CD4-positive, CD25-positive, alpha-beta regulatory T cell (primary cell): Measurements from ENCODE around the gene VWA8. TPM values are rescaled to one million over a fixed set of nuclear protein-coding genes. Genes with fewer than 3 reads are reported as not detected.
"Not testable (repeated sequence)": the region's sequence is repeated elsewhere in the genome, so short reads cannot be mapped to it uniquely, and the experiment has no call there.

Experiments used
- ATAC-seq, 2 donors: fragments of 150-1000 bp; cut with Tn5 transposase; one replicate each; pipeline ENCODE4 v1.10.0; 2021; ENCODE audit warnings: low read depth in 2 of 2, moderate number of reproducible peaks in 2 of 2, moderate library complexity in 1 of 2
- DNase-seq, 3 donors: peaks; one replicate each; pipeline versions ENCODE4 v3.0.0 to v3.0.0-alpha.2; 2012 to 2022; ENCODE audit warnings: mixed read lengths in 1 of 3
- H3K27ac ChIP-seq: one replicate; pipeline ENCODE4 v1.7.0; 2013; ENCODE audit warnings: mild to moderate bottlenecking, low read length; ENCODE audit not compliant: insufficient read depth, poor library complexity, severe bottlenecking
- H3K27me3 ChIP-seq: one replicate; pipeline ENCODE4 v1.7.0; 2013; ENCODE audit warnings: low read length; ENCODE audit not compliant: control insufficient read depth, insufficient read depth
- H3K36me3 ChIP-seq: one replicate; pipeline ENCODE4 v1.7.0; 2013; ENCODE audit warnings: mild to moderate bottlenecking, low read length, moderate library complexity; ENCODE audit not compliant: control insufficient read depth, insufficient read depth
- H3K4me1 ChIP-seq: 2 replicates; pipeline ENCODE4 v1.7.0; 2013; ENCODE audit warnings: mild to moderate bottlenecking, low read length; ENCODE audit not compliant: insufficient read depth, control insufficient read depth, poor library complexity, severe bottlenecking
- H3K4me3 ChIP-seq: one replicate; pipeline ENCODE4 v1.7.0; 2013; ENCODE audit warnings: low read depth, mild to moderate bottlenecking, low read length, moderate library complexity
- H3K9me3 ChIP-seq, 2 experiments: 1 replicate in 1 of 2; 2 replicates in 1 of 2; pipeline ENCODE4 v1.7.0; 2013; ENCODE audit warnings: low read length in 2 of 2, mild to moderate bottlenecking in 1 of 2, moderate library complexity in 1 of 2; ENCODE audit not compliant: control insufficient read depth in 2 of 2
- H3K27ac Mint-ChIP-seq, 3 donors: one replicate each; pipeline ENCODE4 v1.8.0; 2020 to 2022; ENCODE audit warnings: mild to moderate bottlenecking in 3 of 3, mixed read lengths in 3 of 3, moderate library complexity in 2 of 3
- H3K27me3 Mint-ChIP-seq: one replicate; pipeline ENCODE4 v1.8.0; 2022; ENCODE audit warnings: mild to moderate bottlenecking, mixed read lengths
- H3K36me3 Mint-ChIP-seq: one replicate; pipeline ENCODE4 v1.8.0; 2020; ENCODE audit warnings: mixed read lengths
- H3K4me1 Mint-ChIP-seq, 4 donors: one replicate each; pipeline ENCODE4 v1.8.0; 2020 to 2022; ENCODE audit warnings: mixed read lengths in 4 of 4, mild to moderate bottlenecking in 1 of 4
- H3K4me3 Mint-ChIP-seq, 4 donors: one replicate each; pipeline ENCODE4 v1.8.0; 2020 to 2022; ENCODE audit warnings: mild to moderate bottlenecking in 4 of 4, mixed read lengths in 4 of 4, moderate library complexity in 3 of 4
- H3K9me3 Mint-ChIP-seq, 7 donors: one replicate each; pipeline ENCODE4 v1.8.0; 2020 to 2022; ENCODE audit warnings: mixed read lengths in 7 of 7, mild to moderate bottlenecking in 3 of 7, moderate library complexity in 2 of 7
- polyA plus RNA-seq, 4 donors: library from polyadenylated mRNA; unstranded; fragments of 300-500 nt; fragmentation: Illumina TruSeq; gene quantifications; one replicate each; pipeline ENCODE4 v1.2.3, GENCODE V29; 2021
- total RNA-seq: library from RNA; stranded (reverse); gene quantifications from one replicate; pipeline ENCODE4 v1.2.3, GENCODE V29; 2022

The VWA8 gene
- total and polyA plus RNA-seq, 5 donors from 2014 or later = 4.0 to 22.8 (median 4.5) TPM

DNA sequence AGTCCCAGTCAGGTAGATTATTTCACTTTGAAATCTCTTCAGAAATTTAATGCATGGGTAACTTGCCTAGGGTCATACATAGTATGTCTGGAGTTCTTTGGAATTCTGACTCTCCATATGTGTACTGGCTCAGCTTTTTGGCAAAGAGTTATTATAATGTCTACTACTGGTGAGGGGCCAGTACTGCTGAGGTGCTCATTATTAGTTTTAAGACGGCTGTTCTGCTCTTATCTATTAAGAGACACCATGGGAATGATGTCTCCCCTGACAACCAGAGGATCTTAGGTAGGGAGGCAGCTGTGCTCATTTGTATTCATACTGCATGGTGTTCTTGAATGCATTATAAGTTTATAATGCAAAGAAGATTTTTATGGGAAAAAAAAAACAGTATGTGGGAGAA lies 319.5 kb downstream of the VWA8 start:
- Mint-ChIP-seq H3K4me3 (no peak overlapping the region), H3K4me1 (peaks cover 7 to 32% (median 17%) of the 10 kb centered on the region in 4 donors), H3K36me3 (peaks cover 13% of the 10 kb centered on the region), H3K27me3 (no peaks in the 10 kb centered on the region), H3K27ac (no peak overlapping the region), H3K9me3 (peaks cover 0 to 2% (median 0%) of the 10 kb centered on the region in 7 donors)
- no peaks in the 10 kb centered on the region for H3K36me3 ChIP-seq
- H3K9me3 ChIP-seq = no peaks in the 10 kb centered on the region
- ATAC-seq (no peak), DNase-seq (no peak)
- H3K4me1 ChIP-seq = no peaks in the 10 kb centered on the region
- H3K4me3 ChIP-seq = no peak overlapping the region
- no peaks in the 10 kb centered on the region for H3K27me3 ChIP-seq
- no peak overlapping the region for H3K27ac ChIP-seq

DNA sequence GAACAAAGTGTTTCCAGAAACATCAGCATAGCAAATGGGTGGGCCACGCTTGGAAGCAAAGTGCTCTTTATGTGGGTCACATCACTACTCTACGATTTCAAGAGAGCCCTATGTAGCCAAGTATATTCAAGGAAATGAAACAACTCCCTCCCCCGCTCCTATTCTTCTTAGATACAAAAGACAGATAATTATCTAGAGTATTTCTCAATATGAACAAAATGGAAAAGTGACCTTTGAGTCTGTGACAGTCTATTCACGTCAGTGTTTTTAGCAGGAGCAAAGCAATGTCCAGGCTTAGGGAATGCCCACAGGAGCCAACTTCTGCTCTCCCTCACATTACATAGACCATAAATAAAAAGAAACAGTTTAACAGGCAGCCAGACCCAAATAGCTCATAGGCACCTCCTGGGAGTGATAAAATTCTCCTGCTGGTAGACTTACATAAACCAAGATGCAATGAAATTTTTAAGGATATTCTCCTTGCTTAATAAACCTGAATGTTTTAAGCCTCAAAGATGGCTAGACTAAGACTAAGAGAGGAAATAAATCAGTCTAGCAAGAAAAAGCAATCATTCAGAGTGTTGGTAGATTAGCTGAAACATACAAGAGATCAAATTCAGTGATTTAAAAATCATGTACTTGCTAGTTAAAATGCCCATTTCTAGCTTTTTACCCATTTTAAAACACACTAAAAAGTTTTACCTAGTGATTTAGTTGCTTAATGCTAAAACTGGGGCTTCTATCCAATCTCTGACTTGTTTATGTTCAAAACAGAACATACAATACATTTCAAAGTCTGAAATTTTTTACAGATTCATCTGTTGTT lies 320.7 kb downstream of the VWA8 start:
- Mint-ChIP-seq H3K4me3 (no peak overlapping the region), H3K36me3 (peaks cover 13% of the 10 kb centered on the region), H3K9me3 (peaks cover 0 to 2% (median 0%) of the 10 kb centered on the region in 7 donors), H3K27ac (peak overlapping the region in 1 of 3 donors; percentile 25), H3K27me3 (no peaks in the 10 kb centered on the region), H3K4me1 (peaks cover 7 to 28% (median 14%) of the 10 kb centered on the region in 4 donors)
- DNase-seq (no peak), ATAC-seq (no peak)
- H3K27ac ChIP-seq = no peak overlapping the region
- H3K9me3 ChIP-seq = no peaks in the 10 kb centered on the region
- no peaks in the 10 kb centered on the region for H3K4me1 ChIP-seq
- H3K4me3 ChIP-seq = no peak overlapping the region
- no peaks in the 10 kb centered on the region for H3K27me3 ChIP-seq
- no peaks in the 10 kb centered on the region for H3K36me3 ChIP-seq

DNA sequence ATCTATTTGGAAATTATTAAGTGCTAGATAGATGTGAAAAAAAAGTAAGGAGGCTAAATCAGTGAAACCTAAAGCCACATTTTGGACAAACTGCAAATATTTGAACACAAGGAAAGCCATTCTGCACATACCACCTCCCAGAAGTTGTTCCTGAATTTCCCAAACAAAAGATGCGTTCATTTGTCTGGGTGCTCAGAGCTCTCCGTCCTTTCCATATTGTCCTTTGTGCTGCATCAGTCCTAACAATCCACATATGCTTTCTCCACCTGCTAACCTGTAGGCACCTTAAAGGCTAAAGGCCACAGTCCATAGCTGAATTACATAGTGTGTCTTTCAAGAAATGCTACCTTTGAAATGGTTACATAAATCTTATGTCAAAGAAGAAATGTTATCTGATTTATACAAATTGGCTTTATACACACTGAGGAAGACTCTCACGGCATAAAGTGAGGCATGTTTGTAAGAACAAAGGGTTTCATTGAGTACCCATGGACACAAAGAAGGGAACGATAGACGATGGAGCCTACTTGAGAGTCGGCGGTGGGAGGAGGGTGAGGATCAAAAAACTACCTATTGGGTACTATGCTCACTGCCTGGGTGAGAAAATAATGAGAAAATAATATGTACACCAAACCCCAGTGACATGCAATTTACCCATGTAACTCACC lies 321.5 kb downstream of the VWA8 start:
- H3K9me3 Mint-ChIP-seq = peaks cover 0 to 2% (median 0%) of the 10 kb centered on the region in 7 donors
- no peak for ATAC-seq
- H3K27ac Mint-ChIP-seq = no peak overlapping the region
- H3K36me3 Mint-ChIP-seq = peaks cover 15% of the 10 kb centered on the region
- H3K27me3 ChIP-seq = no peaks in the 10 kb centered on the region
- H3K9me3 ChIP-seq = no peaks in the 10 kb centered on the region
- no peak overlapping the region for H3K4me3 ChIP-seq
- H3K4me1 ChIP-seq = no peaks in the 10 kb centered on the region
- no peaks in the 10 kb centered on the region for H3K36me3 ChIP-seq
- H3K4me3 Mint-ChIP-seq = no peak overlapping the region
- H3K27me3 Mint-ChIP-seq = no peaks in the 10 kb centered on the region
- no peak overlapping the region for H3K27ac ChIP-seq
- no peak for DNase-seq
- H3K4me1 Mint-ChIP-seq = peaks cover 5 to 22% (median 10%) of the 10 kb centered on the region in 4 donors

DNA sequence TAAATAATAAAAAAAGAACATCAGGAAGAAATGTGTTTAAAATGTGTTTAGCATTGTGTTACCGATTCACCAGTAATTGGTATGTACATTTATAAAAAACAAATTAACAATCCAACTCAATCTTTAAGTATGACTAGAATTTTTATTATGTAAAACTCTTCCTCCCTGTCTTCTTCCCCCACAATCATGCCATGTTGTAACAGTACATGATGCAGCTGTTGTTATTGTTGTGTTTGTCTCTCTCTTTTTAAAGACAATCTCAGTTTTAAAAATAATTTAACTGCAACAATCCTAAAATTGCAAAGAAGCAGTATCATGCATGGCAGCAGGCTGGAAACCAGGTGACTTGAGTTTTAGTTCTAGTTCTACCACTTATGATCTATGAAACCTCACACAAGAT lies 323.3 kb downstream of the VWA8 start:
- Histone ChIP-seq H3K4me3 (no peak overlapping the region), H3K4me1 (no peaks in the 10 kb centered on the region), H3K27ac (no peak overlapping the region), H3K9me3 (no peaks in the 10 kb centered on the region), H3K27me3 (no peaks in the 10 kb centered on the region), H3K36me3 (no peaks in the 10 kb centered on the region)
- Mint-ChIP-seq H3K9me3 (no peaks in the 10 kb centered on the region), H3K36me3 (peaks cover 19% of the 10 kb centered on the region), H3K4me3 (no peak overlapping the region), H3K4me1 (peaks cover 5 to 17% (median 9%) of the 10 kb centered on the region in 4 donors), H3K27me3 (no peaks in the 10 kb centered on the region), H3K27ac (no peak overlapping the region)
- DNase-seq = no peak
- no peak for ATAC-seq

DNA sequence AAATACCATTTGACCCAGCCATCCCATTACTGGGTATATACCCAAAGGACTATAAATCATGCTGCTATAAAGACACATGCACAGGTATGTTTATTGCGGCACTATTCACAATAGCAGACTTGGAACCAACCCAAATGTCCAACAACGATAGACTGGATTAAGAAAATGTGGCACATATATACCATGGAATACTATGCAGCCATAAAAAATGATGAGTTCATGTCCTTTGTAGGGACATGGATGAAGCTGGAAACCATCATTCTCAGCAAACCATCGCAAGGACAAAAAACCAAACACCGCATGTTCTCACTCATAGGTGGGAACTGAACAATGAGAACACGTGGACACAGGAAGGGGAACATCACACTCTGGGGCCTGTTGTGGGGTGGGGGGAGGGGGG lies 323.9 kb downstream of the VWA8 start:
- not testable (repeated sequence) for H3K27ac Mint-ChIP-seq, H3K4me3 Mint-ChIP-seq, H3K36me3 ChIP-seq, H3K27ac ChIP-seq, H3K9me3 ChIP-seq, H3K27me3 Mint-ChIP-seq, DNase-seq, ATAC-seq, H3K4me1 ChIP-seq, H3K9me3 Mint-ChIP-seq, H3K4me3 ChIP-seq, H3K27me3 ChIP-seq
- peaks cover 5 to 17% (median 9%) of the 10 kb centered on the region in 4 donors for H3K4me1 Mint-ChIP-seq
- H3K36me3 Mint-ChIP-seq = peaks cover 19% of the 10 kb centered on the region

DNA sequence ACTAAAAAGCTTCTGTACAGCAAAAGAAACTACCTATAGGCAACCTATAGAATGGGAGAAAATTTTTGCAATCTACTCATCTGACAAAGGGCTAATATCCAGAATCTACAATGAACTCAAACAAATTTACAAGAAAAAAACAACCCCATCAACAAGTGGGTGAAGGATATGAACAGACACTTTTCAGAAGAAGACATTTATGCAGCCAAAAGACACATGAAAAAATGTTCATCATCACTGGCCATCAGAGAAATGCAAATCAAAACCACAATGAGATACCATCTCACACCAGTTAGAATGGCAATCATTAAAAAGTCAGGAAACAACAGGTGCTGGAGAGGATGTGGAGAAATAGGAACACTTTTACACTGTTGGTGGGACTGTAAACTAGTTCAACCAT lies 324.3 kb downstream of the VWA8 start:
- not testable (repeated sequence) for H3K27ac ChIP-seq, DNase-seq, H3K9me3 Mint-ChIP-seq, H3K27me3 Mint-ChIP-seq, H3K27ac Mint-ChIP-seq, H3K27me3 ChIP-seq, H3K9me3 ChIP-seq, H3K36me3 ChIP-seq, H3K4me3 Mint-ChIP-seq, H3K4me1 ChIP-seq, ATAC-seq, H3K4me3 ChIP-seq
- peaks cover 19% of the 10 kb centered on the region for H3K36me3 Mint-ChIP-seq
- H3K4me1 Mint-ChIP-seq = peaks cover 5 to 17% (median 9%) of the 10 kb centered on the region in 4 donors

DNA sequence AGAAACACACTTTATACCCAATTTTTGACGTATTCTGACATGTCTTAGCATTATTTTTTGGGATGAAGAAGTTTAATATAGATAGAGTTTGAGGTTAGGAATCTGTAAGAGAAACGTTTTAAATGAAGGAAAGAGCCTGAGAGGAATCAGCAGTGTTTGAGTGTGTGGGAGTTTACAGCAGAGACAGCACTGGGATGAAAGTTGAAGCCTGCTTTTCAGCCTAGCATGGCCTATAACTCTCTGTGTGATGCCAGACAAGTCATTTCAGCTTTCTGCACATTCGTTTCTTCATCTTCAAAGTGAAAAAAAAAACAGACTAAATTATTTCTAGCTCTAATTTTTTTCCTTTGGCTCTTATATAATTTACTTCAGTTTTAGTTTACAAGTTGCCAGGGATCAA lies 326.5 kb downstream of the VWA8 start:
- no peaks in the 10 kb centered on the region for H3K4me1 ChIP-seq
- no peak for DNase-seq
- Mint-ChIP-seq H3K4me3 (no peak overlapping the region), H3K27me3 (no peaks in the 10 kb centered on the region), H3K27ac (peak overlapping the region; percentile 4 to 59 (median 35)), H3K36me3 (peaks cover 17% of the 10 kb centered on the region), H3K9me3 (no peaks in the 10 kb centered on the region), H3K4me1 (peaks cover 2 to 8% (median 4%) of the 10 kb centered on the region in 4 donors)
- no peak overlapping the region for H3K27ac ChIP-seq
- no peaks in the 10 kb centered on the region for H3K9me3 ChIP-seq
- H3K27me3 ChIP-seq = no peaks in the 10 kb centered on the region
- H3K4me3 ChIP-seq = no peak overlapping the region
- no peak for ATAC-seq
- H3K36me3 ChIP-seq = no peaks in the 10 kb centered on the region
